GM23338 (cell line): Measurements from ENCODE around the gene PPP1R12C. TPM values are rescaled to one million over a fixed set of nuclear protein-coding genes. Genes with fewer than 3 reads are reported as not detected.

Source experiments
- ATAC-seq: fragments of 200-7000 bp; cut with Tn5 transposase; 3 replicates; pipeline ENCODE4 v1.9.1; 2020
- DNase-seq: peaks from one replicate; pipeline ENCODE4 v3.0.0-alpha.2; 2015; ENCODE audit warnings: low spot score
- H2AFZ ChIP-seq: fragments of 200-600 bp; sonication (generic); 2 replicates; pipeline ENCODE4 v1.8.0; 2016; ENCODE audit warnings: antibody characterized with exemption, mild to moderate bottlenecking, moderate library complexity
- H3F3A ChIP-seq: fragments of 200-600 bp; sonication (generic); replicated peaks from 2 replicates; pipeline ENCODE4 v1.8.0; 2017; ENCODE audit warnings: antibody characterized with exemption, mixed run types, low read depth
- H3K27ac ChIP-seq: fragments of 200-600 bp; sonication (generic); 2 replicates; pipeline ENCODE4 v1.6.1; 2016; ENCODE audit warnings: low read depth
- H3K27me3 ChIP-seq: fragments of 200-600 bp; sonication (generic); 2 replicates; pipeline ENCODE4 v1.8.0; 2016; ENCODE audit warnings: mild to moderate bottlenecking, mixed run types, moderate library complexity; ENCODE audit not compliant: insufficient read depth
- H3K36me3 ChIP-seq: fragments of 200-600 bp; sonication (generic); 2 replicates; pipeline ENCODE4 v1.8.0; 2016; ENCODE audit warnings: mild to moderate bottlenecking; ENCODE audit not compliant: insufficient read depth
- H3K4me1 ChIP-seq: fragments of 200-600 bp; sonication (generic); 2 replicates; pipeline ENCODE4 v1.8.0; 2016; ENCODE audit warnings: mild to moderate bottlenecking, moderate library complexity; ENCODE audit not compliant: insufficient read depth
- H3K4me2 ChIP-seq: fragments of 200-600 bp; sonication (generic); 2 replicates; pipeline ENCODE4 v1.7.1; 2017; ENCODE audit warnings: mixed run types
- H3K4me3 ChIP-seq: fragments of 200-600 bp; sonication (generic); 2 replicates; pipeline ENCODE4 v1.6.1; 2016; ENCODE audit warnings: mixed run types
- H3K79me2 ChIP-seq: fragments of 200-600 bp; sonication (generic); replicated peaks from 2 replicates; pipeline ENCODE4 v1.8.0; 2017; ENCODE audit warnings: mild to moderate bottlenecking; ENCODE audit not compliant: insufficient read depth
- H3K9me2 ChIP-seq: fragments of 200-600 bp; sonication (generic); 2 replicates; pipeline ENCODE4 v1.8.0; 2017; ENCODE audit not compliant: insufficient read depth
- H4K20me1 ChIP-seq: fragments of 200-600 bp; sonication (generic); replicated peaks from 2 replicates; pipeline ENCODE4 v1.8.0; 2017; ENCODE audit warnings: mild to moderate bottlenecking; ENCODE audit not compliant: insufficient read depth
- H3K27ac Mint-ChIP-seq: 2 replicates; pipeline ENCODE4 v1.8.0; 2020; ENCODE audit warnings: inconsistent platforms, mild to moderate bottlenecking, moderate library complexity, mixed read lengths
- H3K27me3 Mint-ChIP-seq: 3 replicates; pipeline ENCODE4 v1.8.0; 2022; ENCODE audit warnings: low read depth, mild to moderate bottlenecking, moderate library complexity, mixed read lengths, inconsistent platforms; ENCODE audit not compliant: insufficient read depth, poor library complexity
- H3K36me3 Mint-ChIP-seq: 3 replicates; pipeline ENCODE4 v1.8.0; 2021; ENCODE audit warnings: low read depth, mild to moderate bottlenecking, inconsistent platforms, moderate library complexity, mixed read lengths
- H3K4me1 Mint-ChIP-seq: 3 replicates; pipeline ENCODE4 v1.8.0; 2020; ENCODE audit warnings: mild to moderate bottlenecking, inconsistent platforms, mixed read lengths
- H3K4me3 Mint-ChIP-seq: 3 replicates; pipeline ENCODE4 v1.8.0; 2021; ENCODE audit warnings: moderate library complexity, mild to moderate bottlenecking, inconsistent platforms, mixed read lengths
- H3K9me3 Mint-ChIP-seq: 3 replicates; pipeline ENCODE4 v1.8.0; 2020; ENCODE audit warnings: moderate library complexity, mild to moderate bottlenecking, inconsistent platforms, mixed read lengths
- CREB1 ChIP-seq: fragments of 250-450 bp; sonication (Bioruptor Pico); IDR thresholded peaks from 2 replicates; pipeline ENCODE4 v1.5.0; 2020; ENCODE audit warnings: low read depth, mild to moderate bottlenecking, moderate library complexity
- EZH2 ChIP-seq: fragments of 200-600 bp; sonication (generic); IDR thresholded peaks from one replicate; pipeline ENCODE4 v1.8.0; 2017; ENCODE audit warnings: antibody characterized with exemption, mild to moderate bottlenecking, low read depth; ENCODE audit not compliant: unreplicated experiment
- EZH2phosphoT487 ChIP-seq: fragments of 200-600 bp; sonication (generic); IDR thresholded peaks from one replicate; pipeline ENCODE4 v1.8.1; 2018; ENCODE audit warnings: antibody characterized with exemption; ENCODE audit not compliant: unreplicated experiment
- JUNB ChIP-seq: IDR thresholded peaks from one replicate; pipeline ENCODE4 v1.6.1; 2016; ENCODE audit warnings: antibody characterized with exemption; ENCODE audit not compliant: unreplicated experiment
- ZNF114 ChIP-seq: fragments of 250-450 bp; sonication (Bioruptor Pico); IDR thresholded peaks from 2 replicates; pipeline ENCODE4 v1.5.0; 2020; ENCODE audit warnings: mild to moderate bottlenecking, moderate library complexity
- ZNF462 ChIP-seq: fragments of 250-450 bp; sonication (Bioruptor Pico); IDR thresholded peaks from 2 replicates; pipeline ENCODE4 v1.5.0; 2020; ENCODE audit warnings: mild to moderate bottlenecking, moderate library complexity
- polyA plus RNA-seq: library from polyadenylated mRNA; unstranded; fragments of >200 nt; fragmentation: Nextera tagmentation; extraction: Ambion mirVana; gene quantifications from 2 replicates; pipeline ENCODE4 v1.2.1, GENCODE V29; 2016
- total RNA-seq: library from RNA; depleted of rRNA; stranded (reverse); fragments of >200 nt; shearing (Covaris generic); gene quantifications from 2 replicates; pipeline ENCODE4 v1.2.3, GENCODE V29; 2014

Gene PPP1R12C
- total and polyA plus RNA-seq, 2 experiments from 2014 or later: 33.2 to 83.9 TPM

- no peak for TF ChIP-seq ZNF462
Observed at GRCh38 chr19:55117663-55118391, 390 bp upstream of the PPP1R12C start (continued).

- Mint-ChIP-seq H3K4me3 (peak overlapping the region; percentile 89), H3K36me3 (no peaks in the 10 kb centered on the region; the same call in 2 of the 3 replicates), H3K4me1 (peaks cover 28% of the 10 kb centered on the region), H3K27ac (peak overlapping the region; percentile 41; the same call in 1 of the 2 replicates), H3K27me3 (peaks cover 9% of the 10 kb centered on the region), H3K9me3 (no peaks in the 10 kb centered on the region; the same call in 2 of the 3 replicates)
- Histone ChIP-seq H3K4me3 (peak overlapping the region; percentile 91), H3K9me2 (no peaks in the 10 kb centered on the region), H3K79me2 (peaks cover 42% of the 10 kb centered on the region), H3K27me3 (no peaks in the 10 kb centered on the region), H3K4me1 (peaks cover 29% of the 10 kb centered on the region), H3F3A (peaks cover 5% of the 10 kb centered on the region; the same call in 1 of the 2 replicates), H3K36me3 (no peaks in the 10 kb centered on the region), H2AFZ (no peak overlapping the region), H3K4me2 (peak overlapping the region; percentile 99), H3K27ac (no peak overlapping the region), H4K20me1 (peaks cover 27% of the 10 kb centered on the region)
- peak; percentile 2; the same call in 1 of the 3 replicates for ATAC-seq
- DNase-seq: peak; percentile 63
- no peak for TF ChIP-seq EZH2phosphoT487
- no peak for TF ChIP-seq ZNF462
- no peak for TF ChIP-seq JUNB
- no peak for TF ChIP-seq CREB1 (CRISPR knock-in tag)
- TF ChIP-seq ZNF114 (CRISPR knock-in tag): no peak
- no peak for TF ChIP-seq EZH2
Observed at GRCh38 chr19:55116232-55116858, 1.1 kb downstream of the PPP1R12C start.
